GM08714 (cell line): ENCODE data around the gene LTBP2.

Source experiments
- H3K4me3 ChIP-seq: fragments of 200-500 bp; sonication (Bioruptor generic); 2 replicates; pipeline ENCODE4 v1.5.1; 2014; ENCODE audit warnings: mild to moderate bottlenecking, low read length, inconsistent platforms
- ZNF274 ChIP-seq: IDR thresholded peaks from 2 replicates; pipeline ENCODE4 v1.6.1; 2012; ENCODE audit warnings: mild to moderate bottlenecking, low read depth, low read length

Gene LTBP2

DNA sequence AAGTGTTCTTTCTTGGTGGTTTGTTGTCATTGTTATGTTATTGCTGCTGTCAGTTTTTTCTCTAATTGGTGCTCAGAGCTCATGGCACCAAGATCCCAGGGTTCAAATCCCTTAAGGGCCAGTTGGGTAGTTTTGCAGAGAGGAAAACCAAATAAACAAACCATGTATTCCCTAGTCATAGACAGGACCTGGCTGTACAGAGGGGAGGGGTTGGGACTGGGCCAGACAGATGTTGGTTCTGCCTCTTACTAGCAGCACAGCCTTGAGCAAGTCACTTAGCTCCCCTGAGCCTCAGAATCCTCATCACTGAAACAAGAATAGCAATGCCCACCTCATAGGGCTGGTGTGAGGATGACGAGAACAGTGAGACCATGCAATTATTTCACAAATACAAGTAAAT is 53.4 kb downstream of the LTBP2 start:
- no peak overlapping the region for H3K4me3 ChIP-seq
- TF ChIP-seq ZNF274: no peak

DNA sequence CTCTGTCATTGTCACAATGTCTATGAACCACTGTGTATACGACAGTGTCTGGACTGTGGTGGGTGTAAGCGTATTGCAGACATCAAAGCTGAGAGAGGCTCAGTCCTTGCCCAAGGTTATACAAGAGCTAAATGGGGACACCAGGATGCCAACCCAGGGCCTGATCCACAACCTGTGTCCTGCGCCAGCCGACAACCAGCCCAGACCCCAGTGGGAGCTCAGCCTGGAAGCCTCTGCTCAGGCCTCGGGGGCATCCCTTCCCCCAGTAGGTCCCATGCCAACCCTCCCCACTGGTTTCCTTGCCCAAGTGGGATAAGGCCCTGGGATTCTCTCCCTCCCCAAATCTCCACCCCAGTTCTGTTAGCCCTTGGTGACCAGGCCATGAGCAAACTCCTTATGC is 54.3 kb downstream of the LTBP2 start:
- no peak for TF ChIP-seq ZNF274
- H3K4me3 ChIP-seq: no peak overlapping the region

DNA sequence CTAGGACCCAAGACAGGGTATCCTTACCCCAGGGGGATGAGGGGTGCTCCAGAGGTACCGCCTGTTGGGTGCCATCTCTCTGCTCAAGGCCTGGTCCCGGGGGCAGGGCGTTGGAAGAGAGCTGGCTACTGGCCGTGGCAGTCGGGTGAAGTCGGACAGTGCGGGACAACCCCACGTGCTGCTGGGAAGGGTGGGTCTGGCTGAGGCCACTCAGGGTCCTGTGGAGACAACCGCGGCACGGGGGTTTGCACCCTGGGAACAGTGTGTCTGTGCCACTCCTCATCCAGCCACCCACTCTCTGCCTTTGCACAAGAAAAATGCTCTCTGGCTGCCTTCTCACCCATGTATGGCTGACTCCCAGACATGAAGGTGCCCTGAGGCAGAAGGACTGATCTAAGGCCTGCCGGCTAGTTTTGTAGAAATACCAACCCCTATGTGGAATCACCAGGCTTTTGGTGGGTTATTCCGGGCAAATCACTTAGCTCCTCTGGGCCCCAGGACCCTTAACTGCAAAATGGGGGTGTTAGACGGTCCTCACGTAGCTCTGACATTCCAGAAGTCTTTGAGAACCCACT is 56.5 kb downstream of the LTBP2 start:
- H3K4me3 ChIP-seq: no peak overlapping the region
- no peak for TF ChIP-seq ZNF274

DNA sequence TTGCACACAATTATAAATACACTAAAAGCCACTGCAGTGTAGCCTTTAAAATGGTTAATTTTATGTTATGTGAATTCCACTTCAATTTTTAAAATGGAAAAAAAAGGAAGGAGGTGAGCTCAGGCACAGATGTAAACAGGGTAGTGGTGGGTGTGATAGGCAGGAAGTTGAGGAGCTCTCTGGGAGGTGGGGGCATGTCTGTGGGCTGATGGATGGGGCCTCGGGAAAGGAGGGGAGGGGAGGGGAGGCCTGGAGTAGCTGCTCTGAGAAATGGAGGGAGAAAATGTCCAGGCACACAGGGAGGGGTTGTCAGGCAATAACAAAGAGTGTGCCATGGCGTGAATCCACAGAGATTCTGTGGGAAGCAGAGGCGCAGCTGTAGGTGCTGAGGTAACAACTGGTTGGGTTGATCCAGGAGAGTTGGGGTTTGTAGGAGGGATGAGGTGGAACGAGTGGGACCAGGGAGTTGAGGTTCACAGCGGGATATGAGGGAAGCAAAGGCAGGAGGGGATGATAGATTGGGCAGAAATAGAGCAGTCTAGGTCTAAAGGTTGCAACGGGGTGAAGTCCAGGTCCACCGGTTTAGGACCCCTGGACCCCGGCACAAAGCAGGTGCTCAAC is 57.2 kb downstream of the LTBP2 start:
- no peak overlapping the region for H3K4me3 ChIP-seq
- TF ChIP-seq ZNF274: no peak

DNA sequence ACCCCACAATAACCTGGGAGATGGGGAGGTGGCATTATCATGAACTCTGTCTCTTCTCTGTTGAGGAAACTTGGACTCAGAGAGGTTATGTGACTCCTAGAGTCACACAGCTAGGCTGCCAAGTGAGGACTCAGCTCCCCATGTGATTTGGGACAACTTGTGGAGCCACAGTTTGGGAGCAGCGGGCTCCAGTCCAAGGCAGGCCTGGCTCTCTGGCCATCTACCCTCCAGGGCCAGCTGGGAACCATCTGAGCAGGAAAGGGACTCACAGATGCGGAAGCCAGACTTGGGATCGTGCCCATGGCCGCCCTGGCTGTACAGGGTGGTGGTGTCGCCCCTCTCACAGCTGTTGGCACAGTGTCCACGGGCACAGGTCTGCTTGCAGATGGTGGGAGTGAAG is 59.4 kb downstream of the LTBP2 start:
- no peak for TF ChIP-seq ZNF274
- H3K4me3 ChIP-seq: no peak overlapping the region

DNA sequence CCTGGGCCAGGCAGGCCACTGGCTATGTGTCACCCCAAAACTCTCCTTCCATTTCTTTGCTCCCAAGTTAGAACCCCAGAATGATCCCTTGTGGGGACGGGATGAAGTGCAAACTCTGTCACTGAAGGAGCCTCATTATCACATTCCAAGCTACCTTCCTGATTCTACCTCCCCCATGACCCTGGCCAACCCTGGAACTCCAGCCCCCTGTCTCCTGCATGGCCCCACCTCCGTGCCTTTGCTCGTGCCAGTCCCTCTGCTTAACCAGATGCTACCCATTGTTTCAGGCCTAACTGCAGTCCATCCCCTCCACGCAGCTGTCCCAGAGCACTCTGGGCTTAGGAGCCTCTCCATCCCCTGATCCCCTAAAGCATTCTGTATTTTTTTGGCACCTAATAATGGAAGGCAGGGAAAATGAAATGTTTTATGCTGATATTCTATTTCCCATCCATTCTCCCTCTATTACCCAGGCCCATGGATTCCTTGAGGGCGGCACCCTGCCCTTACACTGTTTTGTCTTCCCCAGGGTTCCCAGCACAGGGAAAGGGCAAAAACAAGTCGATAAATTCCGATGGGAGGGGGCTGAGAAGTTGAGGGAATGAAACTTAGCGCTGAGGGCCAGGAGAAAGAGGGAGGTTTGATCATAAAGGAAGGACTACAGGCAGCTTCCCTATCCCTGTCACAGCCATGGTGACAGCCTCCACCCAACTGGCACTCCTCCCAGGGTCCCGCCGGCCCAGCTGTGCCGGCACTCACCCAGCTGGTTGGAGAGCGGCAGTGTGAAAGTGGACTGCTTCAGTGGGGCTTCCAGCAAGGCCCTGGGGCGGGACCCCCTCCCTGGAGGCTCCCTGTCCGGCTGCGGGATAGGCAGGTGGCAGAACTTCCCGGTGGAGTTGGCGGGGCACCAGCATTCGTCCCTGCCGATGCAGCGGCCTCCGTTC is 60.3 kb downstream of the LTBP2 start:
- no peak overlapping the region for H3K4me3 ChIP-seq
- TF ChIP-seq ZNF274: no peak

DNA sequence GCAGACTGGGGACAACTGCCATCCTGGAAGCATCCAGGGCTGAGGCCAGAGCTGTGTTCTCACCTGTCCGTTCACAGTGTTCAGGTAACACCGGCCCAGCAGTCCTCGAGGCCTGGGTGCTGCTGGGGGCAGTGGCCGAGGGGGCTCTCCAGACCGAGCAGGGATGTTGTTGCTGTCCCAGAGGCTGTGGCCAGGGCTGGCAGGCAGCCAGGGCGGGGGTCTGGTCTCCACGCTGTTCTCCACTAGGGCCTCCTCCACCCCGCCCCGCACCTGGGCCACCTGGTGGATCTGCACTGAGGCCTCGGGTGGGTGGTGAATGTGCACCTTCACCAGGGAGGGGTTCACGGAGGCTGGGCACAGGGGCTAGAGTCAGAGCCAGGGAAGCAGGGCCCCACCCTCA is 61.0 kb downstream of the LTBP2 start:
- no peak for TF ChIP-seq ZNF274

DNA sequence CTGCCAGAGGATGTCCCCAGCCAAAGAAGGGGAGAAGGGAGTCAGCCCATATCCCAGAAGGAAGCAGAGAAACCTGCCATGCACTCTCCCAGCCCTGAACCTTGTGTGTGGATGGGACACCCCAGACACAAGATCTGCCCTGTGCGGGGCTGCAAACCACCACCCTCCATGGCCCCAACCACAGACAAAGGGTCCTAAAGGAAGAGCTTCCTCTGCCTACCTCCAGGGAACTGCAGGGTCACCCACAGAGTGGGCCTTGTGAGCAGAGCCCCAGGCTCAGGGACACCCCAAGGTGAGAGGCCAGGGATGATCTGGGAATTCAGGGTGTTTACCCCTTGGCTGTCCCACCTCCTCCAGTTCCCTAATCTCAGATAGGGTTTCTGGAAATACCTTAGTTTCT is 62.0 kb downstream of the LTBP2 start:
- TF ChIP-seq ZNF274: no peak

More for the DNA sequence above, 61.0 kb downstream of the LTBP2 start:
- no peak overlapping the region for H3K4me3 ChIP-seq

DNA sequence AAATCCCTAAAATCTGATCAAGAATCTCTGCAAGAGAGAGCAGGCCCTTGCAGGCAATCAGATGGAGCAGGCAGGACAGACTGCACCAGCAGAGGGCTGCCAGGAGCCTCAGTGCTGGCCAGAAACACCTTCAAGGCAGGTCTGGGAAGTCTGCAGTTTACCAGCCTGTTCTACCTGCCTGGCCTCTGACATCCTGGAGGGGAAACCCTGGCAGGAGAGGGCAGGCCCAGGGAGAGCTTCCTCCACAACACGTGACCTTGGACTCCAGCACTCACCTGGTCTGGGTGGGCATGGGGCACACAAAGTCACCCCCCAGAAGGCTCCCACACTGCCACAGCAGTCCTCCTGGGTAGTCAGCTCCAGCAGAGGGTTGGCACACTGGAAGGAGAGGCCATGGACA is 62.4 kb downstream of the LTBP2 start:
- TF ChIP-seq ZNF274: no peak

More for the DNA sequence above, 62.0 kb downstream of the LTBP2 start:
- H3K4me3 ChIP-seq: no peak overlapping the region

DNA sequence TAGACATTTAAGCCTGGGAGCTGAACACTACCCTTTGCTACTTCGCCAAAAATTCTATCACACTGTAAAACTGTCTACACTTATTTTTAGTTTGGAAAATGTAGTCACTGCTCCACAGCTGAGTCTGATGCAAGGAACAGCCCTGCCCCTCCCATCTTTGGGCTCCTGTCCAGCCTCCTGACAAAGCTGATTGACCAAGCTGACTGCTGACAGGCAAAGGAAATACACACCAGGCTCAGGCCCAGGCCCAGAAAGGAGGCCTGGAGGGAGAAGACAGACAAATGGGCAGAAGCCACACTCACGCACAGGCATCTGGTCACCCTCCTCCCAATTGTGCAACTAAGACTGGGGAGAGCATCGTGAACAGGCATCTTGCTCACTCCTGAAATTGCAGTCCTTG is 63.2 kb downstream of the LTBP2 start:
- TF ChIP-seq ZNF274: no peak
- H3K4me3 ChIP-seq: no peak overlapping the region

More for the DNA sequence above, 62.4 kb downstream of the LTBP2 start:
- H3K4me3 ChIP-seq: no peak overlapping the region

DNA sequence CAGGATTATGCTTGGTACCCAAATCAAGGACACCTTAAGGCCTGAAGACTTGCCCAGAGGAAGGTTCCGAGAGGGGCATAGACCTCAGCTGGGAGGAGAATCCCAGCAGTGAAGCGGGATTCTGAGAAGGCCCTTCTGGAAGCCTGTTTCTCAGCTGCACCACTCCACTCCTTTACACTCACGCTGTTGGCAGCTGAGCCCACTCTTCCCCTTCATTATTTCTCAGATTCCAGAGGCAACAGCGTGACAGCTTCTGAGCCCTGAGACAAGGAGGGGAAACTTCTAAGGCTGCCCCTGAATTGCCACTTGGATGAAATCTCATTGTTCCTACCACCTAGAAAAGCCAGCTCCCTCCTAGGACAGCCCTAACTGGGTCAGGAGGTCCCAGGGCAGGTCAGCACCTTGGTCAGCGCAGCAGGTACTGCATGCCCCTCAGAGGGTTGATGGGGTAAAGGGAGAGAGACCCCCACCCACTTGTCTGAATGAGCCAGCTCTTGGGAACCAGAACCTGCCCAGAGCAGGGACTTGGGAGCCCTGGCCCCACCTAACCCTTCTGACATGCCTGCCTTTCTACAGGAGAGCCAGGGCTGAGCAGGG is 64.6 kb downstream of the LTBP2 start:
- TF ChIP-seq ZNF274: no peak
- H3K4me3 ChIP-seq: no peak overlapping the region

DNA sequence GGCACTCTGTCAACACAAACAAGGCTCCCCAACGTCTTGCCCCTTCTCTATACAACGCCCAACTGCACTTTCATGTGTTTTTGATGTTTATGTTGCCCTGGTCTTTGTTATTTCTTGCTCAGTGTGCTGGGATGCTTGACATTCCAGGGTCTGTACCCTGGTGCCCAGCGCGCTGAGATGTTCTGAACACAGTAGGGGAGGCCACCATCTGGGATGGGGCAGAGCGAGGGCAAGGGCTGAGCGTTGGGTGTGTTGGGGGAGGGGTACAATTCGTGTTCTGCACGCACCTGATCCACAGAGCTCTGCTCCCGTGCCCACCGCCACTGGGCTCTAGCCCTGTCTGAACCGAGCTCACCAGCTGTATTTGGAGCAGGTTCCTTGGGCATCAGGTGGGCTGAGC is 65.6 kb downstream of the LTBP2 start:
- H3K4me3 ChIP-seq: no peak overlapping the region
- no peak for TF ChIP-seq ZNF274

DNA sequence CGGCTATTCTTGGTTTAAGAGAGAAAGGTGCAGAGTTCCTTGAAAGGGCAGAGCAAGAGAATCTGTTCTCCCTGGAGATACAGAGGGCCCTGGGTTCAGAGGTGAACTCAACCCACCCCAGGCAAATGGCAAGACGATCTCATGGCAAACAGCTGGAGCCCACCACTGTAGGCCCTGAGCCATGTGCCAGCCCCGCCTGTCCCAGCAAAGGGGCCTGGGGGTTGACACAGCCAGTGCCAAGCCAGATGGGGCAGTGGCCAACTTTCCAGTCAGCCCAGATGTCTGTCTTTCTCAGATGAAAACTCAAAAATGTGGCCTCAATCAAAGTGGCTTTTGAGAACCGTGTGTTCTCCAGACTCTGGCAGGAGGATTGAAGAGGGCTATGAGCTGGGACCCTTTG is 66.7 kb downstream of the LTBP2 start:
- TF ChIP-seq ZNF274: no peak
- H3K4me3 ChIP-seq: no peak overlapping the region

DNA sequence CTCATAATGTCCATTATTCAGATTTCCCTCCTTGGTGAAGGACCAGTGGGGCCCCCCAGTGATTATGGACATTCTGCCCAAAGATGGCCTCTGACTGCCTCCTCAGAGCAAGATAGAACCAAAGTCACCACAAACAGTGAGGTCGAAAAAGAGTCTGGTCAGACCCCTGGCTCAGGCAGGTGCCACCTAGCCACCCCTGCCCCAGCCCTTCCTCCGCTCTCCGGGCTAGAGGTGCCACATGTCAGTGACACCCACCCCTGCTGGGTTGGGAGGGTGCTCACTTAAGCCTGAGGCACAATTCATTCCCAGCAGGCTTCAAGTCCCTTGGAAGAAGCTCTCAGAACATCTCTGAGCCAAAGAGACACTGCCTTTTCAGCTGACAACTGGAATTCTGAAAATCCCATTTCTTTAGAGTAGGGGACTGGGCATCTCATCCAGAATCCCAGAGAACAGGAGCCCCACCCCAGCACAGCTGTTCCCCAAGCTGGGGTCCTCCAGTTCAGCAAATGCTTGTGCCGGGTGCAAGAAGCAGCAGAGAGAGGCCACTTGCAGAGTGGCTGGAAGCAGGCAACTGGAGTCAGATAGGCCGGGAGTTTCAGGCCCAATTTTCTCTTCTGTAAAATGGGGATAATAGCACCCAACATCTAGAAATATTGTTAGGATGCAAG is 68.1 kb downstream of the LTBP2 start:
- no peak for TF ChIP-seq ZNF274
- no peak overlapping the region for H3K4me3 ChIP-seq
